ENCODE data around the gene ZNF740.
"Not testable (repeated sequence)": the region's sequence is repeated elsewhere in the genome, so short reads cannot be mapped to it uniquely, and the experiment has no call there.

The ZNF740 gene, protein sequence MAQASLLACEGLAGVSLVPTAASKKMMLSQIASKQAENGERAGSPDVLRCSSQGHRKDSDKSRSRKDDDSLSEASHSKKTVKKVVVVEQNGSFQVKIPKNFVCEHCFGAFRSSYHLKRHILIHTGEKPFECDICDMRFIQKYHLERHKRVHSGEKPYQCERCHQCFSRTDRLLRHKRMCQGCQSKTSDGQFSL

DNA sequence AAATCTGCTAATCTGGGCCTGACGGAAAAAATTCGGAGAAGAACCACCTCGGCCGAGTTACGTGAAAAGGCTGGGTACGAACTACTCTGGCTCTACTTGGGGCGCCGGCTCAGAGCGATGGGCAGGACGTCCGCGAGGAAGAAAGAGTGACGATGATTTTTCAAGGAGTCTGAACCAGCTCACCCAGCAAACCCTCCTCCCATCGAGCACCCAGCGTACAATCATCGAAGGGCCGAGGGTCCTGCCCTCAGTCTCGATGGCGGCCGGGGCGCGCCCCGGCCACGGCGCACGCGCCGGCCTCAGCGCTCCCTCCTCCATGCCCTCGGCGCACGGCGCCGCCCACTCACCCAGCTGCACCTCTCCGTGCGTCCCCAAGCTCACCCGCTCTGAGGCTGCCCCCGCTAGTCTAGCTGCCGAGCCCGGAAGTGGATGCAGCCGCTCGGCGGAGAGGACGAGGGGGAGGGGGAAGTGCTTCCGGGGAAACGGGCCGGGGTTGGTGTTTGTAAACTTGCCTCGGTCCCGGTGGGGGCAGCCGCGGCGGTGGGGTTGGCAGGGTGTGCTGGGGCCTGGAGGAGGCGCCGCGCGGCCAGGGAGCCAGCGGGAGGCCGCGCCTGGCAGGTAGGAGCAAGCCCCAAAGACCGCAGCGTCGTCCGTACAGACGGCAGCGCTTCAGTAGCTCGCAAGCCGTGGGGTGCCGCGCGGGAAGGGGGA is at the start of gene ZNF740, which contains the start of gene CSAD:
Gene ZNF740 (plus strand): TSS at position 503 of the 711 bp plus-strand sequence. CDS start 1,262 bp downstream, outside the sequence.
Gene CSAD (minus strand): TSS at position 706 of the 711 bp plus-strand sequence. CDS start 7,455 bp downstream, outside the sequence.
- DNase-seq, result peak; percentile 99

DNA sequence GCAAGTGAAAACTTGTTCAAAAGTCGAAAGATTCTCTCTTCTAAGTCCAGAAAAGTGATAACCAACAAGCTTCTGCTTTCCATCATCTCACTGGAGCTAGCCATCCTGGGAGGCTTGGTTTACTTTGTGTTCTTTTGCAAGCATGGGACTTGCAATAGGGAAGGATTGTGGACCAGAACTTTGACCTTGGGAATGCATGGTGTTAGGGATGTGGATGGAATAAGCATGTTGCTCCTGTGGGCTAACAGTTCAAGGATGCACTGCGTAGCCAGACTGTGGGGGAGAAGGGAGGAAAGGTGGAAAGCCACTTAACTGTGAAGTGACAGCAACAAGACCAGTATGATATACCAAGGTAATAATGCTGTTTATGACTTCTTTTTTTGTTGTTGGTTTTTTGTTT is 48.7 kb upstream of the ZNF740 start:
- no peak for DNase-seq

GRCh38 chr12:53133722-53134121 is 46.8 kb upstream of the ZNF740 start:
- no peak for DNase-seq

GRCh38 chr12:53143355-53143754 is 37.2 kb upstream of the ZNF740 start:
- no peak for DNase-seq

- peak; percentile 18 for DNase-seq
Observed at GRCh38 chr12:53145383-53146260, 34.9 kb upstream of the ZNF740 start.

DNA sequence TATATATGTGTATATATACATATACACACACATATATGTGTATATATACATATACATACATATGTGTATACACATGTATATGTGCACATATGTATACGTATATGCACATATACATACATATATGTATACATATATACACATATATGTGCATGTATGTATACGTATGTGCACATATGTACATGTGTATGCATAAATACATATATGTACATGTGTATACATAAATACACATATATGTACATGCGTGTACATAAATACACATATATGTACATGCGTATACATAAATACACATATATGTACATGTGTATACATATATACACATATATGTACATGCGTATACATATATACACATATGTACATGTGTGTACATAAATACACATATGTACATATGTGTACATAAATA is 33.3 kb upstream of the ZNF740 start:
- no peak for DNase-seq

GRCh38 chr12:53147653-53148052 is 32.9 kb upstream of the ZNF740 start:
- no peak for DNase-seq

- DNase-seq, result no peak
Observed at GRCh38 chr12:53151039-53151438, 29.5 kb upstream of the ZNF740 start.

DNA sequence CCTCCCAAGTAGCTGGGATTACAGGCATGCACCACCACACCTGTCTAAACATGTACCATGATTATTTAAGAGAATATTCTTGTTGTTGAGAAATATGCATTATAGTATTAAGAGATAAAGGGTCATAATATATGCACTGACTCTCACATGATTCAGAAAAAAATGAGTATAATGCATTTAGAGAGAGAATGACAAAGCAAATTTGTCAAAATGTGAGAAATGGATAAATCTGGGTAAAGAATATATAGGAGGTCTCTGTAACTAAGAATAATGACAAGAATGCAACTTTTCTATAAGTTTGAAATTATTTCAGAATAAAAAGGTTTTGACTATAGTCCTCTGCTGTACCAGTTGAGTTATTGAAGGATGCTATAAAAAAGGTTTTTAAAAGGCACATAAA is 28.1 kb upstream of the ZNF740 start:
- DNase-seq, result no peak

DNA sequence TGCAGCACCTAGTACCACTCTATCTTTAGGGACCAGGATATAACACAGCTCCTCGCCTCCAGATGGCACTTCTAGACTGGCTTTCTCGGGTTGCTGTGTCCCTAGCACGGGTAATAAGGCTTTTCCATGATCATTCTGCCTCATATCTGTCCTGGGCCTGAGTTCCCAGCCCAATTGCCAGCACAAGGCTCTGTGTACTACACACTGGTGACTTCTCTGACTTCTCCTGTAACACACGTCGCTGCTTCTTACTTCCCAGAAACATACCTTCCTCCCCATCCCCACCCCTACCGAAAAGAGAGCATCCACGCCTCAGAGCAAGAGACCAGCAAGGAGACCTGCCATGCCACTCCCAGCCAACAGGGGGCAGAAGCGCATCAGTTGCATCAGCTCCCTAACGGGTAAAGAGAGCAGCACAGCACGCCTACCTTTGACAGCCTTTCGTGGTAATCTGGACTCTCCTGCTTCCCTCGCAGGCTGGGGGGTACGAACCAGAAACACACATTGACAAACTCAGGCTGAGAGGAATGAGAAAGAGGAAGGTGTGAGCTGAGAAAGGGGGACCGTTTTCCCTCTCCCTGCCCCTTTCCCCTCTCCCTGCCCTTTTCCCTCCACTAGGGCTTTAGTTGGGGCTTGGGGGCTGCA is 21.2 kb upstream of the ZNF740 start:
- DNase-seq, result peak; percentile 81

DNA sequence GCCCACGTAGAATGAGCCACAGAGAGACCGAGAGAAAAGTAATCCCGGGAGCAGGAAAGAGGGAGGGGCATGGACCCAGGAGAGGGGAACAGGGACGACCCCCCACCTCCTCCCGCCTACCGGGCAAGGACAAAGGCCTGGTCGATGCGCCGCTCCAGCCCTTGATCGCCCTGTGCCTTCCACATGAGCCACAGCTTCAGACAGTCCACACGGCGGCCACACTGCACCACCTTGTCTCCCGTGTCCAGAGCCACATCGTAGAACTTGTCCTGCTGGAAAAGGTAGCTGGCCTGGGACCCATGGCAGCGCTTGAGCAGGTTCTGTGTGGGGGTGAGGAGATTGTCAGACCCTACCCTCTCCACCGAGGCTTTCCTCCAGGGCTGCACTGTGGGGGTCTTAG is 20.5 kb upstream of the ZNF740 start:
- DNase-seq, result no peak

DNA sequence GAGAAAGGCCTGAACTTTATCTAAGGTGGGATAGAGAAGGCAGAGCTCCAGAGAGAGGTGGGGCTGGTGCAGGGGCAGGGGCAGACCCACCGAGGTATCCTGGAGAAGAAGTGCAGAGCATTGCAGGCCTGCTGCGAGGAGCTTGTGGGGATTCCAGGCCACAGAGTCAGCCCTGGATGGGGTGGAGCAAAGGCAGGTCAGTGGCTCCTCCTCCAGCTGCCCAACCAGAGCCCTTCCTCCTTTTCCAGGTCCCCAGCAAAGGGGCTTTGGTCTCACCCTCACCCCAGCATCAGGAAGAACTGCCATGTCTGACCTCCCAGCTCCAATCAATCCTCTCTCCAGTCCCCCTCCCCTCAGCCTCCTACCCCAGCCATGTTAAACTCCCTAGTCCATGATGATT is 19.8 kb upstream of the ZNF740 start:
- DNase-seq, result no peak

GRCh38 chr12:53161119-53161911 is 19.2 kb upstream of the ZNF740 start:
- no peak for DNase-seq

DNA sequence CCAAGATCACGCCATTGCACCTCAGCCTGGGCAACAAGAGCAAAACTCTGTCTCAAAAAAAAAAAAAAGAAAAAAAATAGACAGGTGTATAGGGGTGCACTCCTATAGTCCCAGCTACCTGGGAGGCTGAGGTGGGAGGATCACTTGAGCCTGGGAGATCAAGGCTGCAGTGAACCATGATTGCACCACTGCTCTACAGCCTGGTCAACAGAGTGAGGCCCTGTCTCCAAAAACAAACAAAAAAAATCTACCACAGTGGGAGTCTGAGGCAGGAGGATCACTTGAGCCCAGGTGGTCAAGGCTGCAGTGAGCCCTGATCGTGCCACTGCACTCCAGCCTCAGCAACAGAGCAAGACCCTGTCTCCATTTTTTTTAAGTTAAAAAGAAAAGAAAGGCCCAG is 17.5 kb upstream of the ZNF740 start:
- DNase-seq, result not testable (repeated sequence)

DNA sequence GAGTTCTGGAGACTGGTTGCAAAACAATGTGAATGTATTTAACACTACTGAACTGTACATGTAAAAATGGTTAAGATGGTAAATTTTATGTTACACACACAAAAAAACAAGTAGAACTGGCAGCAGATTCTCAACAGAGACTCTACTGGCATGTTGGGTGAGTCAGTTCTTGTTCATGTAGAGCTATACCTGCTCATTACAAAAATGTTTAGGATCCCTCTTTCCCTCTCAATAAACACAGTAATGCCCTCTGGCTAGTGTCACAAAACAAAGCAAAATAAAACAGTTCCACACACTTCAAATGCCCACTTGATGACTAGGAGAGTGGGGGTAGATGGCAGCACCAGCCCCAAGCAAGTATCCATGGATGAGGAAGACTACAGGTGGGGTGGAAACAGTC is 13.7 kb upstream of the ZNF740 start:
- DNase-seq, result no peak

- no peak for DNase-seq
Observed at GRCh38 chr12:53169644-53170043, 10.9 kb upstream of the ZNF740 start.

DNA sequence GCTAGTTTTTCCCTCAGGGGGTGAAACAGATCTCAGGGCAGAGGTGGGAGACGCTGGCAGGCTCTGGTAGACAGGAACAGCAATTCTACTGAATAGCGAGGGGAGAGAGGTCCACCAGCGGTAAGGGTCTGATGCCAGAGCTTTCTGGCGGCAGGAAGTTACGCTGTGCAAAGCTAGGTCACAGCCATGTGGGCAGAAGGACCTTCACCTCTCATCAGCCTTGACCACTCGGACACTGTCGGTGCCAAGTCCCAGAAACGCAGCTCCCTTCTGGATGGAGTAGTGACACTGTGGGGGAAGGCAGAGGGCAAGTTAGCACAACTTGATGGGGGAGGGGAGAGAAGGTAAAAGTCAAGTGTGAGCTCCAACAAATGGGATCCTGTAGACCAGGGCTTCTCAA is 10.3 kb upstream of the ZNF740 start:
- DNase-seq, result no peak

GRCh38 chr12:53170876-53171724 is 9.4 kb upstream of the ZNF740 start:
- no peak for DNase-seq

- peak; percentile 43 for DNase-seq
Observed at GRCh38 chr12:53171725-53172329, 8.7 kb upstream of the ZNF740 start.

- peak; percentile 84 for DNase-seq
Observed at GRCh38 chr12:53172352-53172751, 8.2 kb upstream of the ZNF740 start.

Measured in fibroblast of skin of right biceps (primary cell).